SH-SY5Y (cell line): ENCODE data around the gene ANKRD13C.

ENCODE experiments used
- GATA2 ChIP-seq: IDR thresholded peaks from 2 replicates; pipeline ENCODE4 v1.6.1; 2011; ENCODE audit warnings: mild to moderate bottlenecking, low read depth, low read length
- GATA3 ChIP-seq: IDR thresholded peaks from 2 replicates; pipeline ENCODE4 v1.6.1; 2011; ENCODE audit warnings: low read depth, mild to moderate bottlenecking, low read length, moderate library complexity

- no peak for TF ChIP-seq GATA2
- TF ChIP-seq GATA3, result no peak
These were observed 47.5 kb upstream of the ANKRD13C start for GRCh38 chr1:70401974-70402373.
